HG03064 (cell line): ENCODE measurements around the gene SLC29A3.
"Not testable (repeated sequence)": the region's sequence is repeated elsewhere in the genome, so short reads cannot be mapped to it uniquely, and the experiment has no call there.

Source experiments
- ATAC-seq: cut with Tn5 transposase; IDR thresholded peaks from one replicate; pipeline ENCODE4 v1.9.1; 2021; ENCODE audit warnings: low read depth; ENCODE audit not compliant: unreplicated experiment

Gene SLC29A3

DNA sequence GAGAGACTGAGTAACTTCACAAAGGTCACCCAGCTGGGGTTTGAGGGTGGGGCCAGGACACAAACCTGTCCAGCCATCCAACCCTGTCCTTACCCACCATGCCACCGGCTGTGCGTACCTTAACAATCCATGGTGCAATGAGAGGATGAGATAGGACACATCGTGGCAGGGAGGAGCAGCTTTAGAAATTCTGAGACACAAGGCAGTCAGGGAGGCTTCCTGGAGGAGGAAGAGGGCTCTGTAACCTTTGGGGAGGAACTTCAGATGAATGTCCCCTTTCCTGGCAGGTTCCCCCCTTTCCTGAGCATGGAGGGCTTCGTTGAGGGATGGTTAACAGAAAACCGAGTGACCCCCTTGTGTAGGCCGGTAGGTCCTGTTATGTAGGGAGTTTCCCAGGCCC lies 35.6 kb upstream of the SLC29A3 start:
- no peak for ATAC-seq

DNA sequence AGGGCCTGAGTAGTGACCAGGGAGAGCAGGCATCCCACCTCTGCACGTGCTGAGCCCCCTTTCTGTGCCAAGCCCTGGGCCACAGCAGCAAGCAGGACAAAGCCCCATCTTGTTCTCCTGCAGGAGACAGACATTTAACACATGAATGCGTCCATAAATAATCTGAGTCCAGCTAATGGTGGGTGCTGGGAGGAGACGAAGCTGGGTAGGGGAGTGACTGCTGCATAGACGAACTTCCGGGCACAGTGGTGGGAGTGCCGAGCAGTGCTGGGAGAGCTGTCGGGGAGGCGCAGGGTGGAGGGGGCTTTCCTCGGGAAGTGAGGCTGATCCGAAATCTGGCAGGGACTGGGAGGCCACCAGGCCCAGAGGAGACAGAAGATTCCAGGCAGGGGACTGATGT lies 35.2 kb upstream of the SLC29A3 start:
- ATAC-seq = no peak

DNA sequence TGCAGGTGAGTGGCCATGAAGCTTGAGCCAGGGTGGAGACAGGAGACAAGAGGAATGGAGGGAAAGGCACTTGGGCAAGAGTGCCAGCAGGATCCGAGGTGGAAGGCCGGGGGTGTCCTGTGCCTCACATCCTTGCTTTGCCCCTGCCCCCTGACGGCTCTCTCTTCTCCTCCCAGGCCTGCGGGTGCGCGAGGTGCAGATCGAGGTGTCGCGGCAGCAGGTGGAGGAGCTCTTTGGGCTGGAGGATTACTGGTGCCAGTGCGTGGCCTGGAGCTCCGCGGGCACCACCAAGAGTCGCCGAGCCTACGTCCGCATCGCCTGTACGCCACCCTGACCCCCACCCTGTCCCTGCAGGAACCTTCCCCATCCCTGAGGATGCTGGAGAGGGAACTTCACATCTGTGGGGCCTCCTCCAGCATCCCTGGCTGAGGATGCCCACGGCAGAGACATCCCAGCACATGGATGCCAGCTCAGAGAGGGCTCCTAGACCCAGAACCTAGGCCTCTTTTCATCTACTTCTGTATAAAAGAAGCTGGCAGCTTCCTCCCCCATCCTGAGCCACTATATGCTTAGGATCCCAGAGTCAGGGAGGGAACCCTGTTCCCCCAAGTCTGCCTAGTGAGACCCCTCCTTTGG lies 34.4 kb upstream of the SLC29A3 start:
- ATAC-seq = no peak

- ATAC-seq = no peak
Observed at GRCh38 chr10:71285180-71285545, 33.9 kb upstream of the SLC29A3 start.

GRCh38 chr10:71285986-71286385 lies 33.1 kb upstream of the SLC29A3 start:
- no peak for ATAC-seq

- ATAC-seq = no peak
Observed at GRCh38 chr10:71286521-71287294, 32.4 kb upstream of the SLC29A3 start.

GRCh38 chr10:71287456-71287855 lies 31.6 kb upstream of the SLC29A3 start:
- ATAC-seq = no peak

- ATAC-seq = no peak
Observed at GRCh38 chr10:71288461-71288860, 30.6 kb upstream of the SLC29A3 start.

- ATAC-seq = no peak
Observed at GRCh38 chr10:71289421-71290130, 29.5 kb upstream of the SLC29A3 start.

DNA sequence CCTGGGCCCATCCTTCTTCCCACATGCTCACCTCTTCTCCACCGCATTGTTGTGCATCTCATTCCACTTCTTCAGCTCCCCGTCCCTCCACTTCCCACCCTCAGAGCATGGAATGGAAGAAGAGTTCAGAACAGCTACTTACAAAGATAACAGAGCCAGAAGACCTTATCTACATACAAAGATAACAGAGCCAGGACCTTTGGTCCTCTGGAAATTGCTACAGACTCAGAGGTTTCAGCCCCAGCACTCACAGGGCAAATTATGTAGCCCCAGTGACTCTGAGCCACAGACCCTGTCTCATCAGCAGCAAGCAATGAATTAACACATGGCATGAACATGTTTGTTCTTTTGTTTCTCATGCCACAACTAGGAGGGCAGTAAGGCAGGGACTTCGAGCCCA lies 28.7 kb upstream of the SLC29A3 start:
- ATAC-seq = no peak

- no peak for ATAC-seq
Observed at GRCh38 chr10:71290806-71291527, 28.1 kb upstream of the SLC29A3 start.

GRCh38 chr10:71291528-71291900 lies 27.5 kb upstream of the SLC29A3 start:
- no peak for ATAC-seq

DNA sequence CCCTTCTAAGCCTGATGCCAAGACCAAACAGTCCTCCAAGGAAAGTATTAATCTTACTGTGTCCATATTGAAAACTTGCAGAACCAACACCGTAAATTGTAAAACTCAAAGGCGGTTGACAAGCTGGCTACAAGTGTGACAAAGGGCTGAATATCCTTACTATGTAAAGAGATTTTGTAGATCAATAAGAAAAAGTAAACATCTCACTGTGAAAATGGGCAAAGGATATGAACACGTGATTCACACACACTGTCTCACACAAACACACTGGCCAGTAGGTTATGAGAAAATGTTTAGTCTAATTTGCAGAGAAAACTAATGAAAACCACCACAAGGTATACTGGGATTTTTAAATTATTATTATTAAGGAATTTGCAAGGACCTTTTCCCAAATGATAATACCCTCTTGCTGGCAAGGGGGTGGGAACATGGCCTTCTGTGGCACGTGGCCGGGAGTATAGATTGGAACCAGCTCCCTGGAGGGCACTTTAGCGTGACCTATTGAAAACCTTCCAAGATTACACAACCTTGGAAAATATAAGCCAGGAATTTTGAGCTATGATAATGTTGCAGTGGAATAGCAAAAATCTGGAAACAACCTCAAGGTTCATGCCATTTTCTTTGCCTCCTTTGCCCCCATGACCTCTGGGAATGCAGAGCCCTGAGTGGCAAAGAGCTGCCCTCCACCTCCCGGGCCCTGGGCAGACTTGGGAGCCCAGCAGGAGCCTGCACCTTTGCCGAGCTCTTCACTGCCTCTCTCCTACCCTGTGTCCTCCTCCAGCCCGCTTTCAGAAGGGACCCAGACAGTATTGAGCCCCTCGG lies 26.2 kb upstream of the SLC29A3 start:
- ATAC-seq = no peak

DNA sequence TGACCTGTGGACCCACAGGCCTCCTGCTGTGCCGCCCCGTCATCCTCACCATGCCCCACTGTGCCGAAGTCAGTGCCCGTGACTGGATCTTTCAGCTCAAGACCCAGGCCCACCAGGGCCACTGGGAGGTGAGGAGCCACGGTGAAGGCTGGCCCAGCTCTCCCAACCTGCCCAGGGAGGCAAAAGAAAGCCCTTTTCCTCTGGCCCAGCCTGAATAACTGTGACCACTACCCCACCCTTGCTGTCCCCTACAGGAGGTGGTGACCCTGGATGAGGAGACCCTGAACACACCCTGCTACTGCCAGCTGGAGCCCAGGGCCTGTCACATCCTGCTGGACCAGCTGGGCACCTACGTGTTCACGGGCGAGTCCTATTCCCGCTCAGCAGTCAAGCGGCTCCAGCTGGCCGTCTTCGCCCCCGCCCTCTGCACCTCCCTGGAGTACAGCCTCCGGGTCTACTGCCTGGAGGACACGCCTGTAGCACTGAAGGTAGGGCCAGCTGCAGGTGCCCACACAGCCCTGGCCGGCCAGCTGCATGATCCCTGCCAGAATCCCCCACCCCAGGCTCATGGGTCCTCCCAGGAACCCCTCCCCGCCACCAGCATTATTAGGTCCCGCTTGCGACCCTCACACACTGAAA lies 25.5 kb upstream of the SLC29A3 start:
- no peak for ATAC-seq

DNA sequence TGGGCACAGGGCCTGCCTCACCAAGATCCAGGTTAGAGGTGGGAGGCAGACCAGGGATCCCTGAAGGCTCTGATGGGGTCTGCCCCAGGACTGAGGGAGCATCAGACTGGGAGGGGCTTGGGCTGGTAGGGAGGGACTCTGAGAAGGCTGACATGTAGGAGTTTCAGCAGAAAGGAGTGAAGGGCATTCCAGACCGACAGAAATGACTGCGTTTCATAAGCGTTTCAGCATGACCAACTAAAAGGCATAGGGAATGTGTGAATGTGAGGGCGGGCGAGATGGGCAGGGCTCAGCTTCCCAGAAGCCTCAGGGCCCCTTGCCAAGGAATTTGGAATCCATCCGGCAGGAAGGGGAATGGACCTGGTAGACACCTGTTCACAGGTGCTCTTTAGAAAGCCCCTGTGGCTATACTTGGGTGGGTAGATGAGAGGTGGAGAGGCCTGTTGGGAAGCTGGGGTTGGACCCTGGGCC lies 24.9 kb upstream of the SLC29A3 start:
- ATAC-seq = no peak

DNA sequence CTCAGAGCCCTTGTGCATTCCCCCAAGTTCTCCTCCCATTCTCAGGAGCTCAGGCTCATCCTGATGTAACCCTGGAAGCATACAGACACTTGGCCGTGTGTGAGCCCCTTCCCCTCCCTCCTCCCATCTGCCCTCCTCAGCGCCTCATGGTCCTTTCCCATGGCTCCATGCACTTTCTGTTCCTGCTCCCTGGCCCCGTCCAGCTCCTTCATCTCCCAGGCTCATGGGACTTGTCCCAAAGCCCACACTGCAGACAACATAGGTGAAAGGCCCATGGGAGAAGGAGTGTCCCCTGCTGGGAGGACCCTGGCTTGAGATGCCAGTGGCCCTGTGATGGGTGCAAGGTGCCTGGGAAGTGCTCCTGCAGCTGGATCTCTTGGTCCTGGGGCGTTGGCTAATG lies 24.2 kb upstream of the SLC29A3 start:
- ATAC-seq = no peak

GRCh38 chr10:71295641-71296040 lies 23.4 kb upstream of the SLC29A3 start:
- ATAC-seq = no peak

DNA sequence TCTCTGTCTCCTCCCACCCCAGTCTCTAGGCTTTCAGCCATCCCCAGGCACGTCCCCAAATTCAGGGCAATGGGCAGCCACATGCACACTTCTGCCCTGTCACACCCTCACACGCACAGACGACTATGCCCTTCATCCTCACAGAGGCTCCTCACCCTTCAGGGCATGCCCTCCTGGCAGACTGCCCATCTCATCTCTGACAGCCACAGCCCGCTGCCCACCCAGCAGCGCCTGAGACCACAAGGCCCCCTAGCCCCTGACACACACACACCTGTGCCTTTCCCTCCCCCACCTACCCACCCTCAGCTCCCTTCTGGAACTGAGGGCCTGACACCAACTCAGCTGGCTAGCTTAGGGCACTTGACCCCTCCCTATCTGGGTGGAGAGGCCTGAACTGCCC lies 23.0 kb upstream of the SLC29A3 start:
- ATAC-seq = no peak

GRCh38 chr10:71296811-71297210 lies 22.2 kb upstream of the SLC29A3 start:
- not testable (repeated sequence) for ATAC-seq

DNA sequence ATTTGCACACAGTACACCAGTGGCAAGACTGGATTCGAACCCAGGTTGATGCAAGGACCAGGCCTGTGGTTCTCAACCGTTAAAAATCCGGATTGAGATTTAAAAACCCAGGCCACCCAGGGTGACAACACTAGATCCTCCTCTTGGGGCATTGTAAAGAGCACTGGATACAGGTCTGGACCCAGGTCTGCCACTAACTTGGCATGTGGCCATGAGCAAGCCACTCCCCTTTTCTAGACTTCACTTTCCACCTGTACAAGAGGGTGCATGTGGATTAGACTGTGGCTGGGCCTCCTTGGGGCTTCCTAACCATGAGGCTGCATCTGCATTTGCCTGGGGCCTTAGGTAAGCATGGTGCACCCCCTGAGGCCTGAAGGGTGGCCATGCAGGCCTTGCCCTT lies 21.7 kb upstream of the SLC29A3 start:
- ATAC-seq = no peak
